ENCODE results near the gene CFAP53. TPM values are rescaled to one million over a fixed set of nuclear protein-coding genes. Genes with fewer than 3 reads are reported as not detected.
"Not testable (repeated sequence)": the region's sequence is repeated elsewhere in the genome, so short reads cannot be mapped to it uniquely, and the experiment has no call there.

CFAP53 gene
- 0.10 TPM for polyA plus RNA-seq (ENCODE audit: insufficient read length)

GRCh38 chr18:50266248-50266704 lies at the start of gene CFAP53:
Gene CFAP53 (minus strand): TSS chr18:50266495. CDS start chr18:50266404, 91 bp downstream.
- DNase-seq, result peak; percentile 94

GRCh38 chr18:50315100-50315871 lies 49.0 kb upstream of the CFAP53 start:
- no peak for DNase-seq

GRCh38 chr18:50313873-50314460 lies 47.7 kb upstream of the CFAP53 start:
- DNase-seq, result no peak

GRCh38 chr18:50313031-50313607 lies 46.8 kb upstream of the CFAP53 start:
- DNase-seq, result no peak

GRCh38 chr18:50312296-50313030 lies 46.2 kb upstream of the CFAP53 start:
- DNase-seq, result no peak

- DNase-seq, result no peak
Measured at GRCh38 chr18:50311650-50312049, 45.4 kb upstream of the CFAP53 start.

- no peak for DNase-seq
Measured at GRCh38 chr18:50310080-50310479, 43.8 kb upstream of the CFAP53 start.

GRCh38 chr18:50308851-50309250 lies 42.6 kb upstream of the CFAP53 start:
- DNase-seq, result not testable (repeated sequence)

- DNase-seq, result peak; percentile 79
Measured at GRCh38 chr18:50307738-50308470, 41.6 kb upstream of the CFAP53 start.

GRCh38 chr18:50307400-50307737 lies 41.1 kb upstream of the CFAP53 start:
- no peak for DNase-seq

- DNase-seq, result no peak
Measured at GRCh38 chr18:50306944-50307343, 40.6 kb upstream of the CFAP53 start.

- no peak for DNase-seq
Measured at GRCh38 chr18:50301074-50301473, 34.8 kb upstream of the CFAP53 start.

- DNase-seq, result no peak
Measured at GRCh38 chr18:50299626-50300388, 33.5 kb upstream of the CFAP53 start.

- DNase-seq, result no peak
Measured at GRCh38 chr18:50298443-50299284, 32.4 kb upstream of the CFAP53 start.

- peak; percentile 77 for DNase-seq
Measured at GRCh38 chr18:50297621-50298442, 31.5 kb upstream of the CFAP53 start.

GRCh38 chr18:50293039-50293438 lies 26.7 kb upstream of the CFAP53 start:
- no peak for DNase-seq

- DNase-seq, result no peak
Measured at GRCh38 chr18:50289108-50289443, 22.8 kb upstream of the CFAP53 start.

- not testable (repeated sequence) for DNase-seq
Measured at GRCh38 chr18:50288348-50289107, 22.2 kb upstream of the CFAP53 start.

Data from hindlimb muscle (tissue), 1 donor.